ENCODE data around the gene SIGLEC14.

Gene SIGLEC14

GRCh38 chr19:51600940-51601580, 45.6 kb downstream of the SIGLEC14 start:
- peak overlapping the region; percentile 78 for H3K4me3 ChIP-seq (ENCODE audit: low read depth, low read length)
- DNase-seq (ENCODE audit: low read depth): peak; percentile 82
- TF ChIP-seq CTCF (IDR thresholded peaks at IDR 0.05; ENCODE audit: insufficient read depth, low read depth, low read length, missing control alignments): peak; percentile 16

GRCh38 chr19:51599084-51599483, 47.5 kb downstream of the SIGLEC14 start:
- no peak for DNase-seq (ENCODE audit: low read depth)
- TF ChIP-seq CTCF (IDR thresholded peaks at IDR 0.05; ENCODE audit: insufficient read depth, low read depth, low read length, missing control alignments): no peak
- no peak overlapping the region for H3K4me3 ChIP-seq (ENCODE audit: low read depth, low read length)

GRCh38 chr19:51598159-51598915, 48.3 kb downstream of the SIGLEC14 start:
- no peak for DNase-seq (ENCODE audit: low read depth)
- no peak for TF ChIP-seq CTCF (IDR thresholded peaks at IDR 0.05; ENCODE audit: insufficient read depth, low read depth, low read length, missing control alignments)

GRCh38 chr19:51595190-51596175, 51.1 kb downstream of the SIGLEC14 start:
- no peak for TF ChIP-seq CTCF (IDR thresholded peaks at IDR 0.05; ENCODE audit: insufficient read depth, low read depth, low read length, missing control alignments)
- no peak overlapping the region for H3K4me3 ChIP-seq (ENCODE audit: low read depth, low read length)
- no peak for DNase-seq (ENCODE audit: low read depth)

More at GRCh38 chr19:51598159-51598915, 48.3 kb downstream of the SIGLEC14 start:
- H3K4me3 ChIP-seq (ENCODE audit: low read depth, low read length): no peak overlapping the region

- DNase-seq (ENCODE audit: low read depth): no peak
- peak overlapping the region; percentile 85 for H3K4me3 ChIP-seq (ENCODE audit: low read depth, low read length)
- TF ChIP-seq CTCF (IDR thresholded peaks at IDR 0.05; ENCODE audit: insufficient read depth, low read depth, low read length, missing control alignments): no peak
These were observed 51.9 kb downstream of the SIGLEC14 start for GRCh38 chr19:51594774-51595109.

- DNase-seq (ENCODE audit: low read depth): peak; percentile 98
- no peak for TF ChIP-seq CTCF (IDR thresholded peaks at IDR 0.05; ENCODE audit: insufficient read depth, low read depth, low read length, missing control alignments)
- H3K4me3 ChIP-seq (ENCODE audit: low read depth, low read length): peak overlapping the region; percentile 85
These were observed 52.5 kb downstream of the SIGLEC14 start for GRCh38 chr19:51593969-51594773.
